SKM-1 treated with dmso at 0.1 percent for 144 hours (cell line): ENCODE measurements around the gene CYB5RL.

Experiments used
- DNase-seq: peaks from one replicate; lab custom pipeline; 2025; ENCODE audit not compliant: unreplicated experiment; lab: John Stamatoyannopoulos, UW

The CYB5RL gene

DNA sequence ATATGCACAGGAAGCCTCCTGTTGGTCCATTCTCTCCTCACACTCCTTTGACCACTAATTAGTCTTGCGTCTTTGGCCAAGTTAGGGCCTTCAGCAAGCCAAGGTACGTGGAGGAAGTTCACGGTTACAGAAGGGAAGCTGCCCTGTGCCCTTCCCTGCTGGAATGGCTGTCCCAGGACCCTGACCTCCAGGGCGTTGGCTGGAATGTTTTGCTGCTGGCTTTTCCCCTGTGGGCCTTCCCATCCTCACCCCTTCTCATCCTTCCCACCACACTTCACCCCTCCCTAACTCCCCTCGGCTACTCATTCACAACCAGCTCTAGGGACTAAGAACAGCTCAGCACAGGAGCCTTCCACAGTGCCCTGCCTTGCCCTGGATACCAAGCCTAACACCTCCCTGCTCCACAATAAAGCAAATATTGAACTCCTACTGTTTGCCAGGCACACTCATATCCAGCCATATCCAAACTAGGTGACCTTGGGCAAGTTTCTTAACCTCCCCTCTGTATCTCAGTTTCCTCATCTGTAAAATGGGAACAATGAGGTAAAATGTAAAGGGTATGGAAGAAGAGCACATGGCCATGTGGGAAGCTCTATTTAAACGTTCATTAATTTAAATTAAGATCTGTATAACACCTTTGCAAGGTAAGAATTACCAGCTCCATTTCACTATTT is 38.2 kb downstream of the CYB5RL start:
- DNase-seq = no peak

DNA sequence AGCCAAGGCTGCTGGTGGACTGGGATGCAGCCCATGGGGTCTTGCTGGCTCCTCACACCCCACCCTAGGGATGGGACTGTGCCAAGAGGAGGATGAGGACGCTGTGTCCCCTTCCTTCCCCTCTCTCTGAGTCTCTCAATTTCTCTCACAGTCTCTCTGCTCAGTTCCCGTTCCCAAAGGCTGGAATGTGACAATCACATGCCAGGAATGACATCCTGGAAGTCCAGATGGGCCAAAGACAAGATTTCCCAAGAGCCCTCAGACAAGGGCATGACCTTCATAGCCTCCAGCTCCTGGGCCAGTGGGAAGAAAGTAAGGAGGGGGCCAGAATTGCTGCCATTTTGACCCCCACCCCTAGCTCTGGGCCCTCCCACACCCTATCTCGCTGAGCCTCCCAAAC is 39.5 kb downstream of the CYB5RL start:
- no peak for DNase-seq

DNA sequence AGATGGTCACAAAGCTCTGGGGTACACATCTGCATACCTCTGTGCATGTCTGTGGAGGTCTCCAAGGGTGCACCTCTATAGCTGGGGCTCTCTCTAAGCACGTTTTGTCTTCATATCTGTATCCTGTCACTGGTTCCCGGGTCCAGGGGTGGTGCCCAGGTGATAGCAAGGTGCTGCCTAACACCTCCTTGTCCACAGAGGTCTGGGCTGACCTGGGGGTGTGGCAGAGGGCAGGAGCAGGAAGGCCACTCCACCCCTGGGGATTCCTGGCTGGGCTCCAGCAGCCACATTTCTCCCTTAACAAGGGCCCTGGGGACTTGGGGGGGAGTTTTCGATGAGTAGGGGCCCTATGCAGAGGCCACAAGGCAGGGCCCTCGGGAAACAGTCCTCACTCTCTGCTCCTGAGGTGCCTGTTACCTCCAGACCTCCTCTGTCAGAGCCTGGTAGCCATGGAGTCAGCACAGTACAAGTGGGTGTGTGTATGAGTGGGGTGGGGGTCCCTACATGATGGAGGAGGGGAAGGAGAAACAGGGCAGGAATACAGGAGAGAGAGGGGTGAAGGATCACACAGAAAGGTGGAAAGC is 40.0 kb downstream of the CYB5RL start:
- no peak for DNase-seq

DNA sequence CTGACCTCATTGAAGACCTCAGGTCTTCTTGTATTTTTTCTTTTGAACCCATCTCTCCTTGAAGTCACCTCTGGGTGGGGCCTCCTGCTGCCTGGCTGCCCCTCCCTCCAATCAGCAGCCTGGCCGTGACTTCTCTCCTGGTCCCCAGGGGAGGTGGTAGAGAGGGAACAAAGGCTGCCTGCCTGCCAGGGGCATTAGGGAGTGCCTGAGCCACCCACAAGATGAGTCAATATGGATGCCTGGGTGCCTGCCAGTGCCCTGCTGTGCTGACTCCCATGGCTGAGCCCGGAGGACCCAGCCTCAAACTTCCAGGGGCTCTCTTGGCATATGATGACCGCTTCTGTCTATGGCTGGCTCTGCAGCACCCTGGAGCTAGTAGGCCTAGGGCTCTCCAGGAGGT is 41.8 kb downstream of the CYB5RL start:
- DNase-seq = no peak

DNA sequence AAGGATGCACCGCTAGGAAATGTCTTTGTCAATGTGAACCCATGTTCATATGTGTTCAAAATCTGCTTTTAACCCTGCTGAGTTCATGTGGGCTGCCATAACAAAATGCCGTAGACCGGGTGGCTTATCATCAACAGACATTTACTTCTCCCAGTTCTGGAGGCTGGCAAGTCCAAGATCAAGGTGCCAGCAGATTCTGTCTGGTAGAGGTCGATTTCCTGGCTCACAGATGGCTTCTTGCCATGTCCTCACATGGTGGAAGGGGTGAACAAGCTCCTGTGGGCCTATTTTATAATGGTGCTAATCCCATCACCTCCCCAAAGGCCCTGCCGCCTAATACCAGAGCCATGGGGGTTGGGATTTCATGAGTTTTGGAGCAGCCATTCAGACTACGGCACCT is 42.4 kb downstream of the CYB5RL start:
- DNase-seq = no peak

DNA sequence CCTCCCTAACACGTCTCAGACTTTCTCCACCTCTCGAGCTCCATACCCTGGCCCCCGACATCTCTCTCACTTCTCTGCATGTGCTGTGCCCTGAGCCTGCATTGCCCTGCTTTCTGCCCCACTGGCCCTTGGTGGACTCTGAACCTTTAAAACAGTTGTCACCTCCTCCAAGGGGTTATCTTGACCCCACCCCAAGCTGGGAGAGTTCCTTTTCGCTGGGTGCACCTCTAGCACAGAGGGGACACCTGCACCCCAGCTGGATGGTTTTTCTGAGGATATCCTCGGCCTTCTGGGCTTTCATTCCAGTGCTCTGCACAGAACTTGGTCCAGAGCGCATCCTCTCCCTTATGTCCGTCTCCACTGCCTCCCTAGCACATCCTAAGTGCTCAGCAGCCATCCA is 42.8 kb downstream of the CYB5RL start:
- no peak for DNase-seq

DNA sequence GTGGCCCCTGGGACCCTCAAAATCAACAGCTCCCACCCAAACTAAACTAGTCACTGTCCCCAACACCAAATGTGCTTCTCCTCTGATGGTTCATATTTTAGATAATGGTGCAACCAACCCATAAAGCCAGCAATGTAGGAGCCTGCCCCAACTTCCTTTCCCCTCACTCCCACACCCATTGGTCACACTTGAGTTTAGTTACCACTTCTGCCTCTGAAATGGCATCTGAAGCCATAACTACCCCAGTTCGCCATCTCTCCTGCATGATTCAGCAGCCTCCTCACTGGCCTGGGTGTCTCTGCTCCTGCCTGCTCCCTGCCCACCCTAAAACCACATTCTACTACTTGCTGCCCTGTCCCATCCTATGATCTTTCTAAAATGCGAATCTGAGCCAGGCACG is 43.6 kb downstream of the CYB5RL start:
- DNase-seq = no peak

DNA sequence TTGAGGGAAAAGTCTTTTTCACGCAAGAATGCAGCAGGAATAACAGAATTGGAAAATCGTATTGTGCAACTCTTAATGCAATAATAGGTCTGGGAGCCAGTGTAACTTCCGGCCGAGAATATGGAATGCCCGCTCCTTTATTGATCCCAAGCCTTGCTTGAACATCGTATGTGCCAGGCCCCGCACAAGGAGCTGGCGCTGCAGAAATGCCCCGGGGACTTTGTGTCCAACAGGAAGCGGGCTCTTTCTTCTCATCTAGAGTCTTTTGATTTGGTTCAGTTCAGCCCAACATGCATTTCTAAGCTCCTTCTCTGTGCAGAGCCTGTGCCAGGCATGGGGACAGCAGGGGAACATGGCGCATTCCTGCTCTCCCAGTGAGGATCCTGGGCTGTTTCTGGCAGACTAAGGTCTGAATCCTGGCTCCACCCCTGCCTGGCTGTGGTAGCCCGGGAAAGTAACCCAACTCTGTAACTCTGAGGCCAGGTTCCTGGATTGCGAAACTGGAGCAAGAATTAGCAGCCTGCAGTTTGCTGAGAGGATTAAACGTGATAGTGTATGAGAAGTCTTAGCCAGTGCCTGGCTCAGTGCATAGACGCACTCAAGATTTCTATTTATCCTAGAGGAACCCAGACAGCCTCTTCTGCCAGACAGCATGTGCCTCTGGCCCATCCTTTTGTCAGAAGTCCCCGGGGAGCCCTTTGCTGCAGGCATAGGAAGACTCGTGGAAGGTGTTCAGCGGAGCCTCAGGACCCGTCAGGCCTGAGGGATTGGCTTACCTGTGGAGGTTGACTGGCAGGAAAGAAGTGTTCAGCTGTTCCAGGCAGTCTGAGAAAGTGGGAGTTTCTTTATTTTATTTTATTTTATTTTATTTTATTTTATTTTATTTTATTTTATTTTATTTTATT is 46.0 kb downstream of the CYB5RL start:
- peak; percentile 51 for DNase-seq

DNA sequence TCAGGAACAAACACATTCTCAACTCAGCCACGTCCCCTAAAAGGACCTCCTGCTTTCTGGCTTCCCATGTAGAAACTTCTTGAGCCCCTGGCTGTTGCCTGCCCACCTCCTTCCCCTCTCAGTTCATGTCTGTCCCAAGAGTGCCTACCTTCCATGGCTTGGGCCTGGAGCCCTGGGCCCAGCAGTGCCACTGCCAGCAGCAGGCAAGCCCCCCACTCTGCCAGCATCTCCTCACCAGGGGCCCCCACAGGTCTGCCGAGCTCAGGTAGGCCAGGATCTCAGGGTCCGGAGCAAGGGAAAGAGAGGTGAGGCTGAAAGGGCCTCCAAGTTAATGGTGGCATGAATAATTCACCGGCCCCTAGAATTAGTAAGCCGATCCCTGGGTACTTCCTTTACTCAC is 47.1 kb downstream of the CYB5RL start, which contains the start of gene CDCP2:
CDCP2 (minus strand) TSS at position 305 of the 400 bp plus-strand sequence; CDS start at position 227, 78 bp downstream.
- no peak for DNase-seq

DNA sequence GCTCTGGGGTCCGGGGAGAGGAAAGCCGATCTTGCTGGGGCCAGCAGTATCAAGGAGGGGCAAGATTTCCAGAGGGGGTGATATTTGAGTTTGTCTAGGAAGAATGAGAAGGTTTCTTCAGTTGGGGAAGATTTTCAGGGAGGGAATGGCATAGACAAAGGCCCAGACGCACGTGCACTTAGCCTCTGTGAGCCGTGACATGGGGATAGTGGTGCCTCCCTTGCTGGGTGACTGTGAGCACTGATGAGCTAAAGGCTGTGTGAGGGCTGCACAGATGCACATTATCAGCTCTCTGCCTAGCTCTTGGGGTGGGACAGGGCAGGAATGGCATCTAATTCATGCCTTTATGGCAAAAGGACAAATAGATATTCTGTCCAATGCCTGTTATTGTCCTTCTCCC is 48.8 kb downstream of the CYB5RL start:
- DNase-seq = no peak
